ENCODE measurements around the gene SH2D6. TPM values are rescaled to one million over a fixed set of nuclear protein-coding genes. Genes with fewer than 3 reads are reported as not detected.

SH2D6 gene
- polyA plus RNA-seq, 3 donors = not detected

DNA sequence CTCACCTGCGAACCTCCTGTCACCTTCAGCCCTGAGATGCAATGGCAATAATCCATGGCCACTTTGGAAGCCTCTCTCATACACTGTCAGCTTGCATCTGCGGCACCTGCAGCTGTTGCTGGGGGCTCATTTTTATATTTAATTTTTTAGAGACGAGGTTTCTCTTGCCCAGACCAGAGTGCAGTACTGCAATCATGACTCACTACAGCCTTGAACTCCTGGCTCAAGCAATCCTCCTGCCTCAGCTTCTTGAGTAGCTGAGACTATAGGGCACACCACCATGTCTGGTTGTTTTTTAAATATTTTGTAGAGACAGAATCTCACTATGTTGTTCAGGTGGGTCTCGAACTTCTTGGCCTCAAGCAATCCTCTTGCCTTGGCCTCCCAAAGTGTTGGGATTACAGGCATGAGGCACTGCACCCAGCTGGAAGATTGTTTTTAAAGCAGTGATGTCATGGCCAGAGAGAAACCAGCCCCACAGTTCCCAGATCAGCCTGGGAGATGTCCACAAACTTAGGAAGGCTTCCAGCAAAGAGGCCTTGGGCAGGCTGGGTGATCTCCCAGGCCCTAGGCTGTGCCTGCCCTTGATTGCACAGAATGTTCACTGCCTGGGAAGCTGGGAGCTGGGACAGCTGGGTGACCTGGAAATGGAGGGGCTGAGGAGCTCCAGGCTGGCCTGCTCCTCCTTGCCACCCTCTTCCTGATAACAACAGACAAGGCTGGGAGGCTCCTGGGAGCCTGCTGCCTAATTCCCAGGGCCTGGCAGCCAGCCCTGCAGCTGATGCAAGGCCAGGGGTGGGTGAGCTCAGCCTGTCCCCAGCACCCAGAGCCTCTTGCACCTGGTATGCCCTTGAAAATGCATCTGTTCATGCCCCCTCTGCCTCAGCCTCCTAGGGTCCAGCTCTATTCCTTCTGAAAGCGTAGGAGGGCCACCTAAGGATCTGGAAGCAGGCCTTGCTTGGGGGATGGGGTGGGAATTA lies 27.1 kb downstream of the SH2D6 start:
- Mint-ChIP-seq H3K9me3 (no peaks in the 10 kb centered on the region), H3K36me3 (no peaks in the 10 kb centered on the region), H3K4me1 (peaks cover 14% of the 10 kb centered on the region), H3K27ac (no peak overlapping the region), H3K4me3 (no peak overlapping the region), H3K27me3 (ENCODE audit: low read depth in 3 of 3) (peaks cover 0 to 7% (median 3%) of the 10 kb centered on the region in 3 donors)
- H3K79me2 ChIP-seq (ENCODE audit: insufficient read depth, low read length) = no peaks in the 10 kb centered on the region
- H4K20me1 ChIP-seq (ENCODE audit: insufficient read depth, low read length) = no peaks in the 10 kb centered on the region
- H3K36me3 ChIP-seq (replicated peaks in 1 of 2; ENCODE audit: control insufficient read depth in 1 of 2, insufficient read depth in 2 of 2, low read length in 2 of 2) = no peaks in the 10 kb centered on the region
- no peak overlapping the region for H3K27ac ChIP-seq (ENCODE audit: low read depth in 1 of 2, low read length in 2 of 2)
- DNase-seq = no peak
- intact Hi-C loops (cut with micrococcal nuclease) = no loop called here
- peaks cover 11 to 12% of the 10 kb centered on the region in 2 donors for H3K4me1 ChIP-seq (ENCODE audit: control insufficient read depth in 1 of 2, insufficient read depth in 2 of 2, low read length in 2 of 2)
- no peaks in the 10 kb centered on the region for H3K9me3 ChIP-seq (replicated peaks in 1 of 2; ENCODE audit: control insufficient read depth in 1 of 2, insufficient read depth in 1 of 2, low read length in 2 of 2)
- TF ChIP-seq, protein P1, sequence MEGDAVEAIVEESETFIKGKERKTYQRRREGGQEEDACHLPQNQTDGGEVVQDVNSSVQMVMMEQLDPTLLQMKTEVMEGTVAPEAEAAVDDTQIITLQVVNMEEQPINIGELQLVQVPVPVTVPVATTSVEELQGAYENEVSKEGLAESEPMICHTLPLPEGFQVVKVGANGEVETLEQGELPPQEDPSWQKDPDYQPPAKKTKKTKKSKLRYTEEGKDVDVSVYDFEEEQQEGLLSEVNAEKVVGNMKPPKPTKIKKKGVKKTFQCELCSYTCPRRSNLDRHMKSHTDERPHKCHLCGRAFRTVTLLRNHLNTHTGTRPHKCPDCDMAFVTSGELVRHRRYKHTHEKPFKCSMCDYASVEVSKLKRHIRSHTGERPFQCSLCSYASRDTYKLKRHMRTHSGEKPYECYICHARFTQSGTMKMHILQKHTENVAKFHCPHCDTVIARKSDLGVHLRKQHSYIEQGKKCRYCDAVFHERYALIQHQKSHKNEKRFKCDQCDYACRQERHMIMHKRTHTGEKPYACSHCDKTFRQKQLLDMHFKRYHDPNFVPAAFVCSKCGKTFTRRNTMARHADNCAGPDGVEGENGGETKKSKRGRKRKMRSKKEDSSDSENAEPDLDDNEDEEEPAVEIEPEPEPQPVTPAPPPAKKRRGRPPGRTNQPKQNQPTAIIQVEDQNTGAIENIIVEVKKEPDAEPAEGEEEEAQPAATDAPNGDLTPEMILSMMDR (IDR thresholded peaks at IDR 0.05) = no peak
- no peak overlapping the region for H3K4me3 ChIP-seq (replicated peaks in 1 of 3; ENCODE audit: low read depth in 2 of 3, low read length in 3 of 3)
- 100% methylated on average over 1 of the region's 5 CpGs for WGBS (ENCODE audit: insufficient coverage)
- H3K9ac ChIP-seq (ENCODE audit: insufficient read depth, low read length, poor library complexity, severe bottlenecking) = no peak overlapping the region
- no peaks in the 10 kb centered on the region for H3K27me3 ChIP-seq (ENCODE audit: control insufficient read depth in 2 of 2, insufficient read depth in 2 of 2, low read length in 2 of 2)
- no peak overlapping the region for H2AFZ ChIP-seq (ENCODE audit: insufficient read depth, low read depth, low read length, poor library complexity, severe bottlenecking)
- H3K4me2 ChIP-seq (replicated peaks; ENCODE audit: extremely low read depth, low read length, poor library complexity, severe bottlenecking) = no peak overlapping the region

DNA sequence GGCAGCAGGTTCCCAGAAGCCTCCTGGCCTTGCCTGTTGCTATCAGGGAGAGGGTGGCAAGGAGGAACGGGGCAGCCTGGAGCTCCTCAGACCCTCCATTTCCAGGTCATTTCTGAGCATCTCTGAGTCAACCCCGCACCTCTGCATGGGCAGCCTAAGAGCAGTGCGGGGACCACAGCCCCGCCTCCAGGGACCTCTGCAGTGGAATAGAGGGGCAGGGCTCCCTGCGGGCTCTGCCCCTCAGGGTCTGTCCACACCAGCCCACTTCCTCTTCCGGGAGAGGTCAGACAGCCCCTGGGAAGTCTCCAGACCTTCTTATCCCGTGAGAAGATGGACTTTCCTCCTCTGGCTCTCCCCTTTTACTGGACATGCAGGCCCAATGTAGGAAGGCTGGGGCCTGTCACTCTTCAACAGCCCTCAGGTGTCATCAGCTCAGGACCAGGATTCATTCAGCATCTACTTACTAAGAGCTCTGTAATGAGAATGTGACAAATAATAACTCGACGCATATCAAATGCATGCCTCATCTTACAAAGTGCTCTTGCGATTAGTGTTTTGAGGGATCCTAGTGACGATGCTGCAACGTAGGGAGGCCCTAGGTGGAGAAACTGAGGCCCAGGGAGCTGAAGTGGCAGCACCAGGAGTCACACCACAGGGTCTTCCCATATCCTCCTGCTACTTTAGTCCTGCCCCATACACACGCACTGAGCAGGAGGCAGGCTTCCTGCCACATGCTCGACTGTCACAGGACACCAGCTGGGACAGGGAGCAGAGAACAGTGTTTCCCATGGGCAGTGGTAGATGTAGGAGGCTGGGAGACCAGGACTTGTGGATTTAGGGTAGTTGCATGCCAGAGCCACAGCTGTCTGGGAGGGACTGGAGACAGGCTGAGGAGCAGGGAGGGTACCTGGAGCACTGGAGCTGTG lies 28.0 kb downstream of the SH2D6 start:
- 94% methylated on average over 7 of the region's 14 CpGs for WGBS (ENCODE audit: insufficient coverage)
- Mint-ChIP-seq H3K36me3 (no peaks in the 10 kb centered on the region), H3K27ac (peak overlapping the region in 2 of 7 donors; percentile 50 to 58), H3K27me3 (ENCODE audit: low read depth in 3 of 3) (peaks cover 0 to 7% (median 3%) of the 10 kb centered on the region in 3 donors), H3K9me3 (no peaks in the 10 kb centered on the region), H3K4me1 (peaks cover 11% of the 10 kb centered on the region), H3K4me3 (no peak overlapping the region)
- TF ChIP-seq, protein P1 (IDR thresholded peaks at IDR 0.05) = no peak
- Histone ChIP-seq H4K20me1 (ENCODE audit: insufficient read depth, low read length) (no peaks in the 10 kb centered on the region), H3K4me1 (ENCODE audit: control insufficient read depth in 1 of 2, insufficient read depth in 2 of 2, low read length in 2 of 2) (peaks cover 9 to 10% of the 10 kb centered on the region in 2 donors), H3K27ac (ENCODE audit: low read depth in 1 of 2, low read length in 2 of 2) (no peak overlapping the region), H3K4me3 (replicated peaks in 1 of 3; ENCODE audit: low read depth in 2 of 3, low read length in 3 of 3) (no peak overlapping the region), H3K9me3 (replicated peaks in 1 of 2; ENCODE audit: control insufficient read depth in 1 of 2, insufficient read depth in 1 of 2, low read length in 2 of 2) (no peaks in the 10 kb centered on the region), H3K36me3 (replicated peaks in 1 of 2; ENCODE audit: control insufficient read depth in 1 of 2, insufficient read depth in 2 of 2, low read length in 2 of 2) (no peaks in the 10 kb centered on the region), H3K27me3 (ENCODE audit: control insufficient read depth in 2 of 2, insufficient read depth in 2 of 2, low read length in 2 of 2) (no peaks in the 10 kb centered on the region), H3K4me2 (replicated peaks; ENCODE audit: extremely low read depth, low read length, poor library complexity, severe bottlenecking) (no peak overlapping the region), H2AFZ (ENCODE audit: insufficient read depth, low read depth, low read length, poor library complexity, severe bottlenecking) (peak overlapping the region; percentile 50), H3K79me2 (ENCODE audit: insufficient read depth, low read length) (no peaks in the 10 kb centered on the region), H3K9ac (ENCODE audit: insufficient read depth, low read length, poor library complexity, severe bottlenecking) (no peak overlapping the region)
- DNase-seq = no peak
- intact Hi-C loops (cut with micrococcal nuclease) = no loop called here

Data from CD14-positive monocyte (primary cell).